Endothelial cell of umbilical vein (primary cell): ENCODE results near the gene FAM53B. TPM values are rescaled to one million over a fixed set of nuclear protein-coding genes. Genes with fewer than 3 reads are reported as not detected.

ENCODE experiments used
- BruUV-seq: library from RNA; stranded (reverse); fragments of 400-500 nt; replicated peaks from 2 replicates; lab custom pipeline; 2021; lab: Mats Ljungman, UMichigan
- CTCF ChIA-PET: fragments of 300-600, 350-600 bp; sonication (Branson Sonifier 250); formaldehyde crosslinking; loops from one replicate; lab custom pipeline; 2021; ENCODE audit warnings: antibody characterized with exemption, inconsistent platforms; lab: Charles Lee
- POLR2A ChIA-PET: fragments of 300-600, 350-600 bp; sonication (Branson Sonifier 250); formaldehyde crosslinking; loops from one replicate; lab custom pipeline; 2021; ENCODE audit warnings: antibody characterized with exemption, inconsistent platforms; lab: Charles Lee
- DNase-seq: peaks from one replicate; pipeline ENCODE4 v3.0.0-alpha.2; 2011; ENCODE audit warnings: low read depth, low spot score
- FAIRE-seq: peaks from 2 replicates; lab custom pipeline; 2011; peaks lifted over from hg19 to GRCh38; lab: Jason Lieb, UNC
- H2AFZ ChIP-seq: 2 replicates; pipeline ENCODE4 v1.6.0; 2012; ENCODE audit warnings: low read depth, low read length, control low read depth, inconsistent platforms
- H3K27ac ChIP-seq: 2 replicates; pipeline ENCODE4 v1.5.1; 2011; ENCODE audit warnings: low read depth, mild to moderate bottlenecking, control low read depth, low read length, moderate library complexity; ENCODE audit not compliant: insufficient read depth
- H3K27me3 ChIP-seq, 2 experiments: 2 replicates each; pipeline versions ENCODE4 v1.6.0 to v1.6.1; 2011; ENCODE audit warnings: low read length in 2 of 2, mixed read lengths in 1 of 2; ENCODE audit not compliant: control insufficient read depth in 2 of 2, insufficient read depth in 2 of 2
- H3K36me3 ChIP-seq, 2 experiments: 2 replicates in 1 of 2; 3 replicates in 1 of 2; pipeline ENCODE4 v1.5.1; 2011; ENCODE audit warnings: low read length in 2 of 2, mild to moderate bottlenecking in 1 of 2, moderate library complexity in 1 of 2; ENCODE audit not compliant: control insufficient read depth in 2 of 2, insufficient read depth in 2 of 2; ENCODE audit errors: extremely low read depth in 1 of 2
- H3K4me1 ChIP-seq: 3 replicates; pipeline ENCODE4 v1.5.1; 2011; ENCODE audit warnings: mild to moderate bottlenecking, low read length; ENCODE audit not compliant: control insufficient read depth, insufficient read depth; ENCODE audit errors: extremely low read depth
- H3K4me2 ChIP-seq: 2 replicates; pipeline ENCODE4 v1.6.1; 2011; ENCODE audit warnings: low read length, control low read depth, mixed read lengths; ENCODE audit not compliant: insufficient read depth
- H3K4me3 ChIP-seq, 3 experiments: fragments of 200-600 bp in 1 of 3; sonication (generic), shearing (Covaris generic) in 1 of 3; replicated peaks in 1 of 3; 2 replicates each; pipeline ENCODE4 v1.5.1; 2011 to 2016; ENCODE audit warnings: control low read depth in 3 of 3, low read length in 3 of 3, mild to moderate bottlenecking in 2 of 3, inconsistent platforms in 1 of 3, low read depth in 1 of 3, moderate library complexity in 1 of 3; ENCODE audit not compliant: insufficient read depth in 1 of 3
- H3K79me2 ChIP-seq: 2 replicates; pipeline ENCODE4 v1.6.0; 2012; ENCODE audit warnings: low read length, inconsistent platforms; ENCODE audit not compliant: control insufficient read depth, insufficient read depth
- H3K9ac ChIP-seq: replicated peaks from 2 replicates; pipeline ENCODE3; 2011; ENCODE audit warnings: low read length, control low read depth; ENCODE audit not compliant: insufficient read depth; ENCODE audit errors: extremely low read depth
- H3K9me1 ChIP-seq: replicated peaks from 3 replicates; pipeline ENCODE4 v1.6.0; 2011; ENCODE audit warnings: mild to moderate bottlenecking, low read length; ENCODE audit not compliant: control insufficient read depth, insufficient read depth; ENCODE audit errors: extremely low read depth
- H3K9me3 ChIP-seq: replicated peaks from 2 replicates; pipeline ENCODE4 v1.5.1; 2012; ENCODE audit warnings: low read length, inconsistent platforms; ENCODE audit not compliant: control insufficient read depth, insufficient read depth
- H4K20me1 ChIP-seq: replicated peaks from 2 replicates; pipeline ENCODE3; 2011; ENCODE audit warnings: mild to moderate bottlenecking, low read length; ENCODE audit not compliant: control insufficient read depth, insufficient read depth; ENCODE audit errors: extremely low read depth
- EZH2 ChIP-seq: IDR thresholded peaks from 2 replicates; pipeline ENCODE4 v1.6.1; 2012; ENCODE audit warnings: borderline replicate concordance, low read depth, mild to moderate bottlenecking, moderate library complexity, low read length, inconsistent platforms; ENCODE audit not compliant: severe bottlenecking
- FOS ChIP-seq: IDR thresholded peaks from 2 replicates; pipeline ENCODE4 v1.6.1; 2011; ENCODE audit warnings: mild to moderate bottlenecking, low read length, moderate library complexity, borderline replicate concordance; ENCODE audit not compliant: insufficient read depth
- GATA2 ChIP-seq: IDR thresholded peaks from 2 replicates; pipeline ENCODE4 v1.7.0; 2011; ENCODE audit warnings: low read depth, mild to moderate bottlenecking, moderate library complexity, mixed read lengths, low read length; ENCODE audit not compliant: insufficient read length, insufficient read depth
- JUN ChIP-seq: IDR thresholded peaks from 2 replicates; pipeline ENCODE4 v1.6.1; 2011; ENCODE audit warnings: borderline replicate concordance, low read depth; ENCODE audit not compliant: insufficient read length, insufficient read depth
- MYC ChIP-seq: IDR thresholded peaks from one replicate; pipeline ENCODE4 v1.6.1; 2011; ENCODE audit warnings: mild to moderate bottlenecking, low read depth, low read length
- POLR2A ChIP-seq: IDR thresholded peaks from 2 replicates; pipeline ENCODE4 v1.6.1; 2012; ENCODE audit warnings: low read depth, mild to moderate bottlenecking, control low read depth, low read length
- POLR2AphosphoS5 ChIP-seq: IDR thresholded peaks from 2 replicates; pipeline ENCODE4 v1.6.1; 2012; ENCODE audit warnings: low read depth, mild to moderate bottlenecking, control low read depth, low read length, moderate library complexity; ENCODE audit not compliant: insufficient read depth
- dilution Hi-C: fragments of 300-500 bp; cut with MboI; formaldehyde crosslinking; loops from one replicate; pipeline ENCODE4 v1.15.0; 2019; ENCODE audit warnings: low sequenced_read_pairs; ENCODE audit not compliant: extremely low pct_ligation_motif_present
- intact Hi-C: fragments of 100-400 bp; cut with micrococcal nuclease; formaldehyde crosslinking; loops from one replicate; pipeline ENCODE4 v1.10.0; 2022
- polyA plus RNA-seq, 4 experiments: library from polyadenylated mRNA; depleted of rRNA in 3 of 4; stranded (reverse) in 3 of 4; unstranded in 1 of 4; fragments of >200 nt; gene quantifications; 2 replicates each; pipeline versions ENCODE4 v1.2.1 to v1.2.3, GENCODE V29; 2011 to 2012; ENCODE audit warnings: missing spikeins in 1 of 4
- total RNA-seq: library from RNA; stranded (reverse); gene quantifications from 2 replicates; pipeline ENCODE4 v1.2.3, GENCODE V29; 2021
- TF ChIP-seq, protein P1 (sequence below), 2 donors: IDR thresholded peaks; 1 replicate in 1 of 2; 2 replicates in 1 of 2; pipeline ENCODE4 v1.5.1; 2011; ENCODE audit warnings: low read length in 2 of 2, mild to moderate bottlenecking in 2 of 2, moderate library complexity in 2 of 2, control low read depth in 1 of 2, inconsistent platforms in 1 of 2, low read depth in 1 of 2; ENCODE audit not compliant: insufficient read depth in 1 of 2; ENCODE audit errors: extremely low read depth in 1 of 2
- TF ChIP-seq, protein P2 (sequence below): IDR thresholded peaks from 2 replicates; pipeline ENCODE4 v1.6.1; 2011; ENCODE audit not compliant: insufficient read depth, insufficient read length

The FAM53B gene
- total and polyA plus RNA-seq, 2 donors (not counting 3 experiments of a cell fraction or from before 2014, with no cell fraction given), result 8.5 to 21.1 TPM

DNA sequence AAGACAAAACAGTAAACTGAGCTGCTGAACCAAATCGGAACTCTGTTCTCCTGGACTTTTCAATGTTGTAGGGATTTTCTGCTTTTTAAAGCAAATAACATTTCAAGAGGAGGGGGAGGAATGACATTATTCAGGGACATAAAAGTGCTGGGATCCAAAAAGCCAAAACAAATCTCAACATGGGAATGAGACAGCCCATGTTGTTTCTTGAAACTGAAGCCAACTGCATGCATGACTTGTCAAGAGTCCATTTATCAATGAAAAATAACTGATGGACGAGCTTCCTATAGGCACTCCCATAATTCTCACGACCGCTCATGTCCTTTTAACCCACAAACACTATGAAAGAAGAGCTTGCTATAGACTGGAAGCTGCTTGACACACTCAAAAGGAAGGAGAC is 27.8 kb downstream of the FAM53B start:
- no peak overlapping the region for H3K27ac ChIP-seq
- FAIRE-seq (no peak), DNase-seq (no peak)
- no peaks in the 10 kb centered on the region for H4K20me1 ChIP-seq
- dilution Hi-C loops, result no loop called here
- intact Hi-C loops, result no loop called here
- H3K9me1 ChIP-seq, result no peaks in the 10 kb centered on the region
- BruUV-seq, result no TSS peak
- H3K36me3 ChIP-seq, result no peaks in the 10 kb centered on the region
- no peak overlapping the region for H3K9ac ChIP-seq
- peaks cover 2% of the 10 kb centered on the region for H3K79me2 ChIP-seq
- no peaks in the 10 kb centered on the region for H3K9me3 ChIP-seq
- no peaks in the 10 kb centered on the region for H3K27me3 ChIP-seq
- ChIA-PET CTCF (interaction anchor here (2.2 to 4.9 kb wide), 5 partner anchors 8 to 30 kb away, joined by 5 to 60 read pairs (median 23); no protein-coding TSS in a partner anchor), POLR2A (no interaction called here)
- no peak overlapping the region for H2AFZ ChIP-seq
- H3K4me3 ChIP-seq, result no peak overlapping the region
- TF ChIP-seq JUN (no peak), POLR2A (no peak), EZH2 (no peak), FOS (no peak), POLR2AphosphoS5 (no peak), GATA2 (no peak), MYC (no peak)
- TF ChIP-seq, protein P1, sequence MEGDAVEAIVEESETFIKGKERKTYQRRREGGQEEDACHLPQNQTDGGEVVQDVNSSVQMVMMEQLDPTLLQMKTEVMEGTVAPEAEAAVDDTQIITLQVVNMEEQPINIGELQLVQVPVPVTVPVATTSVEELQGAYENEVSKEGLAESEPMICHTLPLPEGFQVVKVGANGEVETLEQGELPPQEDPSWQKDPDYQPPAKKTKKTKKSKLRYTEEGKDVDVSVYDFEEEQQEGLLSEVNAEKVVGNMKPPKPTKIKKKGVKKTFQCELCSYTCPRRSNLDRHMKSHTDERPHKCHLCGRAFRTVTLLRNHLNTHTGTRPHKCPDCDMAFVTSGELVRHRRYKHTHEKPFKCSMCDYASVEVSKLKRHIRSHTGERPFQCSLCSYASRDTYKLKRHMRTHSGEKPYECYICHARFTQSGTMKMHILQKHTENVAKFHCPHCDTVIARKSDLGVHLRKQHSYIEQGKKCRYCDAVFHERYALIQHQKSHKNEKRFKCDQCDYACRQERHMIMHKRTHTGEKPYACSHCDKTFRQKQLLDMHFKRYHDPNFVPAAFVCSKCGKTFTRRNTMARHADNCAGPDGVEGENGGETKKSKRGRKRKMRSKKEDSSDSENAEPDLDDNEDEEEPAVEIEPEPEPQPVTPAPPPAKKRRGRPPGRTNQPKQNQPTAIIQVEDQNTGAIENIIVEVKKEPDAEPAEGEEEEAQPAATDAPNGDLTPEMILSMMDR (IDR thresholded peaks at IDR 0.05; ENCODE audit: extremely low read depth in 1 of 2, insufficient read depth in 1 of 2, low read depth in 1 of 2, low read length in 2 of 2), result no peak
- TF ChIP-seq, protein P2, sequence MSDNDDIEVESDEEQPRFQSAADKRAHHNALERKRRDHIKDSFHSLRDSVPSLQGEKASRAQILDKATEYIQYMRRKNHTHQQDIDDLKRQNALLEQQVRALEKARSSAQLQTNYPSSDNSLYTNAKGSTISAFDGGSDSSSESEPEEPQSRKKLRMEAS, result no peak
- H3K4me2 ChIP-seq, result no peak overlapping the region
- peaks cover 20% of the 10 kb centered on the region for H3K4me1 ChIP-seq
